Fibroblast of the aortic adventitia (primary cell): ENCODE measurements around the gene WNT7B. TPM values are rescaled to one million over a fixed set of nuclear protein-coding genes. Genes with fewer than 3 reads are reported as not detected.

Source experiments
- DNase-seq: peaks from one replicate; pipeline ENCODE4 v3.0.0-alpha.2; 2010; ENCODE audit warnings: low read depth
- H3K4me3 ChIP-seq: 2 replicates; pipeline ENCODE4 v1.5.1; 2011; ENCODE audit warnings: low read depth, mild to moderate bottlenecking, control low read depth, low read length, moderate library complexity
- CTCF ChIP-seq: IDR thresholded peaks from 2 replicates; pipeline ENCODE4 v1.5.1; 2011; ENCODE audit warnings: mild to moderate bottlenecking, low read length, control low read depth, inconsistent platforms; ENCODE audit not compliant: insufficient read depth
- total RNA-seq: library from RNA; depleted of rRNA; stranded (reverse); fragments of >200 nt; gene quantifications from 2 replicates; pipeline ENCODE4 v1.2.3, GENCODE V29; 2012; ENCODE audit warnings: low replicate concordance

The WNT7B gene
- total RNA-seq, 1 donor: 0.18 TPM

GRCh38 chr22:45934659-45935341 lies 42.2 kb downstream of the WNT7B start:
- peak overlapping the region; percentile 40 for H3K4me3 ChIP-seq
- no peak for TF ChIP-seq CTCF
- DNase-seq: peak; percentile 65

- DNase-seq: no peak
- no peak for TF ChIP-seq CTCF
- no peak overlapping the region for H3K4me3 ChIP-seq
These were observed 42.8 kb downstream of the WNT7B start for GRCh38 chr22:45934168-45934564.

- no peak for DNase-seq
- no peak for TF ChIP-seq CTCF
- H3K4me3 ChIP-seq: no peak overlapping the region
These were observed 43.3 kb downstream of the WNT7B start for GRCh38 chr22:45933506-45934167.

- peak; percentile 32 for DNase-seq
- no peak for TF ChIP-seq CTCF
- H3K4me3 ChIP-seq: no peak overlapping the region
These were observed 44.9 kb downstream of the WNT7B start for GRCh38 chr22:45932071-45932470.

GRCh38 chr22:45931042-45931441 lies 45.9 kb downstream of the WNT7B start:
- no peak for TF ChIP-seq CTCF
- no peak for DNase-seq
- H3K4me3 ChIP-seq: no peak overlapping the region

- DNase-seq: no peak
- no peak overlapping the region for H3K4me3 ChIP-seq
- TF ChIP-seq CTCF: no peak
These were observed 46.6 kb downstream of the WNT7B start for GRCh38 chr22:45930324-45930723.

- H3K4me3 ChIP-seq: no peak overlapping the region
- no peak for DNase-seq
- TF ChIP-seq CTCF: no peak
These were observed 47.3 kb downstream of the WNT7B start for GRCh38 chr22:45929649-45930048.
